ENCODE results near the gene PRPF6. TPM values are rescaled to one million over a fixed set of nuclear protein-coding genes. Genes with fewer than 3 reads are reported as not detected.

PRPF6 gene
- total and polyA plus RNA-seq, 2 of the 13 experiments (the other 11 are each of a cell fraction or from before 2014, with no cell fraction given), result 63.7 to 101 TPM

- 0 out of 2 replicates have a peak, but pooled peaks have one; percentile 17 for TF ChIP-seq SIN3A (IDR thresholded peaks at IDR 0.05; ENCODE audit: borderline replicate concordance, low read depth, low read length)
- no peak for TF ChIP-seq PCBP2 (optimal IDR thresholded peaks at IDR 0.05; ENCODE audit: low read depth, low read length, poor library complexity, severe bottlenecking)
- no peak for TF ChIP-seq RAD21 (CRISPR knock-in tag; IDR thresholded peaks at IDR 0.05)
- peak; percentile 63; the same call in 1 of the 2 replicates for TF ChIP-seq ZBTB20 (CRISPR knock-in tag; IDR thresholded peaks at IDR 0.05; ENCODE audit: borderline replicate concordance, low read depth)
- TF ChIP-seq MNT (IDR thresholded peaks at IDR 0.05), result 0 out of 2 replicates have a peak, but pooled peaks have one; percentile 9
- TF ChIP-seq ZBTB8A (CRISPR knock-in tag; IDR thresholded peaks at IDR 0.05; ENCODE audit: borderline replicate concordance, low read depth), result no peak
- no peak for TF ChIP-seq ZSCAN31 (CRISPR knock-in tag; IDR thresholded peaks at IDR 0.05; ENCODE audit: low read depth)
- no peak for TF ChIP-seq ZNF282 (IDR thresholded peaks at IDR 0.05; ENCODE audit: partially characterized antibody)
- 0 out of 2 replicates have a peak, but pooled peaks have one; percentile 51 for TF ChIP-seq ZNF263 (CRISPR knock-in tag; IDR thresholded peaks at IDR 0.05)
- TF ChIP-seq ATM (IDR thresholded peaks at IDR 0.05; ENCODE audit: borderline replicate concordance), result no peak
- TF ChIP-seq ZFAT (CRISPR knock-in tag; conservative IDR thresholded peaks at IDR 0.05), result no peak
- peak; percentile 56; the same call in 1 of the 2 replicates for TF ChIP-seq SPEN (CRISPR knock-in tag; IDR thresholded peaks at IDR 0.05; ENCODE audit: low read depth)
- TF ChIP-seq ARNTL (CRISPR knock-in tag; IDR thresholded peaks at IDR 0.05), result peak; percentile 52; the same call in 1 of the 2 replicates
- peak; percentile 19; the same call in 1 of the 2 replicates for TF ChIP-seq CTCF (CRISPR knock-in tag; IDR thresholded peaks at IDR 0.05)
- 0 out of 2 replicates have a peak, but pooled peaks have one; percentile 40 for TF ChIP-seq SAFB2 (CRISPR knock-in tag; IDR thresholded peaks at IDR 0.05; ENCODE audit: borderline replicate concordance, low read depth)
- peak; percentile 99 for TF ChIP-seq ZFP90 (CRISPR knock-in tag; IDR thresholded peaks at IDR 0.05; ENCODE audit: borderline replicate concordance)
- 0 out of 2 replicates have a peak, but pooled peaks have one; percentile 18 for TF ChIP-seq ZNF577 (CRISPR knock-in tag; IDR thresholded peaks at IDR 0.05; ENCODE audit: borderline replicate concordance, low read depth)
- peak; percentile 75 for TF ChIP-seq RARA (CRISPR knock-in tag; IDR thresholded peaks at IDR 0.05)
- TF ChIP-seq SMYD3 (CRISPR knock-in tag; IDR thresholded peaks at IDR 0.05), result no peak
- TF ChIP-seq ZNF724P (CRISPR knock-in tag; IDR thresholded peaks at IDR 0.05; ENCODE audit: borderline replicate concordance), result 0 out of 2 replicates have a peak, but pooled peaks have one; percentile 53
- TF ChIP-seq ZNF44 (CRISPR knock-in tag; IDR thresholded peaks at IDR 0.05), result no peak
- no peak for TF ChIP-seq HINFP (CRISPR knock-in tag; IDR thresholded peaks at IDR 0.05; ENCODE audit: low read depth)
- no peak for TF ChIP-seq HMG20B (CRISPR knock-in tag; conservative IDR thresholded peaks at IDR 0.05)
- TF ChIP-seq SIX1 (CRISPR knock-in tag; IDR thresholded peaks at IDR 0.05; ENCODE audit: borderline replicate concordance), result no peak
- no peak for TF ChIP-seq TCF7L2 (IDR thresholded peaks at IDR 0.05; ENCODE audit: low read depth, low read length)
Observed at GRCh38 chr20:63972312-63973159, 8.4 kb upstream of the PRPF6 start (continued).

Data from HepG2 (cell line).